ENCODE data around the gene TLCD3A.
"Not testable (repeated sequence)": the region's sequence is repeated elsewhere in the genome, so short reads cannot be mapped to it uniquely, and the experiment has no call there.

The TLCD3A gene

GRCh38 chr17:708132-708531 is 24.3 kb upstream of the TLCD3A start:
- DNase-seq (ENCODE audit: low read depth): no peak

DNA sequence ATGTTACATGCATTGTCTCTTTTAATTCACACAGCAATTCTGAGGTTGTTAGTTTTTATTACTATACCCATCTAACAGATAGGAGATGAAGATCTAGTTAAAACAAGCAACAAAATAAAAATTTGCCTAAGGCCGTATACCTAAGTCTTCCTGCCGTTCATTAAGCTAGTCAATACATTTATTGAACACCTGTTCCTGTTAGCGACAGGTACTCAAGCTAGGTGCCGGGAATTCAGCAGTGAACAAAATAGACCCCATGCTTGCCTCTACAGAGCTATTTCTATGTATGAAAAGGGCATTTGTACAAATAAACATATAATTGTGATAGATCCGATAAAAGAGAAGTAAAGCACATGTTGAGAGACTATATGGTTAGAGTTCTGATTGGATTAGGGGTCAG is 14.3 kb upstream of the TLCD3A start:
- DNase-seq (ENCODE audit: low read depth): no peak

- no peak for DNase-seq (ENCODE audit: low read depth)
These were observed 11.5 kb upstream of the TLCD3A start for GRCh38 chr17:720706-721539.

- no peak for DNase-seq (ENCODE audit: low read depth)
These were observed 10.9 kb upstream of the TLCD3A start for GRCh38 chr17:721540-721937.

DNA sequence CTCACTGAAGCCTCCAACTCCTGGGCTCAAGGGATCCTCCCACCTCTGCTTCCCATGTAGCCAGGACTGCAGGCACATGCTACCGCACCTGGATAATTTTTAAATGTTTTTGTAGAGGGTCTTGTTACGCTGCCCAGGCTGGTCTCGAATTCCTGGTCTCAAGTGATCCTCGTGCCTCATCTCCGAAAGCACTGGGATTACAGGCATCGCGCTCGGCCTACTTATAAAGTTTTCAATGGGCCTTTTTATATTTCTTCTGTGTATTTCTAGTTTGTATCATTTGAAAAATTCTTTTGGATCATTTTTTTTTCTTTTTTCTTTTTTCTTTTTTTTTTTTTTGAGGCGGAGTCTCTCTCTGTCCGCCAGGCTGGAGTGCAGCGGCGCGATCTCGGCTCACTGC is 7.3 kb upstream of the TLCD3A start:
- DNase-seq (ENCODE audit: low read depth): no peak

GRCh38 chr17:725746-726145 is 6.7 kb upstream of the TLCD3A start:
- DNase-seq (ENCODE audit: low read depth): no peak

DNA sequence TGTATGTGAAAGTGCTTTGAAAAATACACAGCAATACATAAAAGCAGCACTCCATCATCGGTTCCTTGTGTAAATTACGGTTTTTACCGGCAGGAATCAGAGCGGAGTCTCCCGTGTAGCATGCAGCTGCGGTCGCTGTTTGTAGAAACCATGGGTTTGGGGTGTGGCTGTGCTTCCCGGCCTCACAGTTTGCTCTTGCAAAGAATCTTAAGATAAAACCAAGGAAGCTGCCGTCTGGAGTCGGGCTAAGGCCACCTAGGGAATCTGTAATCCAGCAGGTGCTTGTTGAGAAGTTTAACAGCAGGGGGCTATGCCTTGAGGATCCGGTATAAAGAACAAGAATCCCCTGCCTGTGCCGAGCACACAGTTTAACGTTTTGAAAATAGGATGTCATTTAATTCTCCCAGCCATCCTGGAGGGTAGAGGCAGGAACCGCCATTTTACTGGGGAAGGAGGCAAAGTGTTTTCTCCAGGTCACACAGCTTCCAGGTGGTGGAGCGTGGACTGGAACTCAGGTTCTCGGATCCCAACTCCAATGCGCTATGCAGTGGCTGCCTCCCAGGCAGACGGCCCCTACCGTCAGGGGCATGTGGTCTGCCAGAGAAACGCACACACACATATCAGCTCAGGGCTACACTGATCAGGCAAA is 6.0 kb upstream of the TLCD3A start:
- DNase-seq (ENCODE audit: low read depth): no peak

DNA sequence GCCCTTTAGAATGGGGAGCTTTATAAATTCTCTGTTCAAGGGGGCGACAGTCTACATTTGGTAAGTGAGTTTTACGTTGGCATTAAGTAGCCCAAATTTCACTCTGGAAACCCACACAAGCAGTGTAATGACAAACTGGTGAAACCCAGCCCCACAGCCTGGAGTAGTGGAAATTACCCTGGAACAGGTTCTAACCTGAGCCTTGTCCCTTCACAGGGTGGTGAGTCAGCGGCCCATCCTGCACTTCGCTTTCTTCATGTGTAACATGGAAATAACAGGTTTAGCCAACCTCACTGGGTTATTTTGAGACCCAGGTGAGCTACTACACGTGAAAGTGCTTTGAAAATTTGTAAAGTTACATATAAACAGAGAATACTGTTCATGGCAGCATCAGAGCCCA is 3.5 kb upstream of the TLCD3A start:
- no peak for DNase-seq (ENCODE audit: low read depth)

DNA sequence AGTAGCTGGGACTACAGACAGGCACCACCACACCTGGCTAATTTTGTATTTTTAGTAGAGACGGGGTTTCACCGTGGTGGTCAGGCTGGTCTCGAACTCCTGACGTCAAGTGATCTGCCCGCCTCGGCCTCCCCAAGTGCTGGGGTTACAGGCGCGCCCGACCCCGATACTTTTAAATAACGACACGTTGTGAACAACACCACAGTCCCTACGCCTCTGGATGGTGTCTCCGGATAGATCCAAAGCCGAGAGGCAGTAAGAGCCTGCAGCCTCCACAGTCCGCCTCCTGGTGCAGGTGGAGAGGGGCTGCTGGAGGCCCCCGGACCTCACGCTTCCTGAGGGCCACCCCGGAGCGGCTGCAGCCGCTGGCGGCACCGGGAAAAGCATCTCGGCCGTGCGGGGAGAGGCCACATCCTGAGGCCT is 741 bp upstream of the TLCD3A start:
- no peak for DNase-seq (ENCODE audit: low read depth)

DNA sequence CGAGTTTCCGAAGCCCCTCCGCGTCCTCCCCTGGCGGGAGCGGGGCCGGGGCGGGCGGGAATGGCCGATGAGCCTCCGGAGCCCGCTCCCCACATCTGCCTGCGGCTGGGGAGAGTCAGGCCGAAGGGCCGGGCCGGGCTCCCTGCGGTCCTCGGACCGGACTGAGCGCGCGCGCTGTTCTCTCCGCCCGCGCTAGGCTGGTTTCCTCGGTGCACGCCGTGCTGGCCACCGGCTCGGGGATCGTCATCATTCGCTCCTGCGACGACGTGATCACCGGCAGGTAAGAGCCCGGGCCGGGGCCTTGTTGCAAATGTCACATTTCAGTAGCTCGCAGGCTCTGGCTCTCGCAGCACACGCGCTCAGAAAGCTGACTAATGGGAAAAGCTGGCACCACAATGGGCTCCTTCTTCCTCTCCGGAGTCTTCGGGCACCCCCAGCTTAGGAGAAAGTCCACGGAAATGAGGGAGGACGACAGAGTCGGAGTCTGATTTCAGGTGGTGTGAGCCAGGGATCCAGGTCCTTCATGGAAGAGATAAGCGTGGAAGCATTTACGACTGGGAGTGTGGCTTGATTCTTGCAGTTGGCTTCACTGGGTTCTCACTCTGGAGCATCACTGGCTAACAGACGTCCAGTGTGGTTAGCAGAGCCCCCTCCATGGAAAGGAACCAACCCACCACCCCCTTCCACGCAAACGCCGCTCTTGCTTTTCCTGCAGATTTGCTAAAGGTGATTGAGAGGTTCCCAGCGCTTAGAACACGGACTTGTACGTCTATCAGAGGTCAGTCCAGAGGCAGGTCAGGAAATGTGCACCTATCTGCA is 715 bp downstream of the TLCD3A start:
- DNase-seq (ENCODE audit: low read depth): no peak

- DNase-seq (ENCODE audit: low read depth): no peak
These were observed 1.3 kb downstream of the TLCD3A start for GRCh38 chr17:733743-734142.

GRCh38 chr17:737561-738113 is 5.2 kb downstream of the TLCD3A start:
- DNase-seq (ENCODE audit: low read depth): no peak

- no peak for DNase-seq (ENCODE audit: low read depth)
These were observed 8.0 kb downstream of the TLCD3A start for GRCh38 chr17:740240-741017.

DNA sequence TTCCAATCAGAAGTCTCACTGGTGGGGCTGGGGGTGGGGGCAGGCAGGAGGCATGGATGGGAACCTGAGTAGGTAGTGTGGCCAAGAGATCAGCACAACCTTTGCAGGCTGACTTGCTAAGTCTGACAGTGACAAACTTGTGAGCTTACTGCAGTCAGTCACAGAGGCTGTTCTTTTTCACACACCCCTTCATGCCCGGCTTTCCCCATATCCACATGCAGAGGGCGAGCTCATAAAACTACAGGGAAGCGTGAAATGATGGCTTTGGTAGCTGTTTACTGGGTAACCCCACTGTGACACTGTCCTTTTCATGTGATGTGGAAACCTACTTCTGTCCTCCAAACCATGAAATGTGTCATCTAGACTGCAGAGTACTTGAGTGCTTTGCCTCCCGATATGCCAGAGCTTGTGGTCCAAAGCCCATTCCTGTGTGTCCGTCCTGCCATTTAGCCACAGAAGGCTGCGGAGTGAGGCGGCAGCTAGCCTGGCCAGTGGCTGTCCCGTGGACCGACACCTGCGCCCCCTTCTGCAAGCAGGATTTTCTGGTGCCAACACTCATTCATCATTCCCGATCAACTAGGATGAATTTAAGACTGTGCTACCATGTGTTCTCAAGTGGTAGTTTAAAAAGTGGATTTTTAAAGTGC is 9.9 kb downstream of the TLCD3A start:
- no peak for DNase-seq (ENCODE audit: low read depth)

DNA sequence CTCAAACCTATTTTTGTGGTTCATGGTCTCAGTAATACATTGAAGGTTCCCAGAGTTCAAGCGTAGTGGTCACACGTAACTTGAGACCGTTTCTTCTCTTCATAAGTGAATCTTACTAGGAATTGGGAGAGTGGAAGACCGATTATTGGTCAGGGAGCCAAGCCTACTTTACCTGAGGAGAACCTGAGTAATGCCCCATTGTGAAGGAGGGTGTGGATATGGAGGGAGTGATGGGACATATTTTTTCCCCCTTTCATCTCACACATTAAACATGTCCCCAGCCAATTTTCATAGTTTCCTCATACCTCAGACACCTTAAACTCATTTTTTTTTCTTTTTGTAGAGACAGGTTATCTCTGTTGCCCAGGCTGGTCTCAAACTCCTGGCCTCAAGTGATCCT is 10.7 kb downstream of the TLCD3A start:
- DNase-seq (ENCODE audit: low read depth): no peak

GRCh38 chr17:744937-745336 is 12.5 kb downstream of the TLCD3A start:
- DNase-seq (ENCODE audit: low read depth): no peak

GRCh38 chr17:745406-745805 is 13.0 kb downstream of the TLCD3A start:
- no peak for DNase-seq (ENCODE audit: low read depth)

- DNase-seq (ENCODE audit: low read depth): no peak
These were observed 13.8 kb downstream of the TLCD3A start for GRCh38 chr17:746181-746580.

DNA sequence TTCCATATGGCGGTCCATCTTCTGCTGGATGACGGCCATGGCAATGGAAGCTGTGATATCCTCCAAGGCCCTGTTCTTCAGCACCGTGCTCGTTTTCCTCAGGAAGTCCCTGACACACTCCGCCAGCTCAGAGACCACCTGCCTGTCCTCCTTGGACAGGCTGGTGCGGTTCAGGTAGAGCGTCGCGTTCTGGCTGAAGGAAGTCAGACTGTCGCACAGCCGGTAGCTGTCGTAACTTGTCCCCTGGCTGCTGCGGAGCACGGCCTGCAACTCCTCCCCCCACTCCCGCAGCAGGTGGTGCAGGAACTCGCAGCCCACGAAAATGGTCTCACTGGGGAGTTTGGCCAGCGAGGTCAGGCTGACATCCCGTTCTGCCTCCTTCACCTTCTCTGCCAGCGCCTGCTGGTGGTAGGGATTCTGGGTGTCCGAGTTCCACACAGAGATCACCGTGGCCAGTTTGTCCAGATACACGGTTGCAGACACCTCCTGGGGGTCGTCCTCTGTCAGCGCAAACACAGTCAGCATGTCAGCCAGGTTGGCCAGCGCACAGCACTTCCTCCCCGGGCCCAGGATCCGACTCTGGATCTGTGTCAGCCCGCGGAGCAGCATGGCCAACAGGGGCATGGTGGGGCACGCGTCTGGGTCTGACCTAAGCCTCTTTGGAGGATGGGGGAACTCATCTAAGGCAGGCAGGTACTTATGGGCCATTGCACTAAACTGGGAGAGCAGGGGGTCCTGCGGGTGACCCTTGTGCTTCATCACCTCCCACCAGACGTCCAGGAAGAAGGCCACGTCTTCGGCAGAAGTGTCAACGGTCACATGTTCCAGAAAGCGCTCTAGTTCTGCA is 14.6 kb downstream of the TLCD3A start:
- DNase-seq (ENCODE audit: low read depth): no peak

GRCh38 chr17:748604-749003 is 16.2 kb downstream of the TLCD3A start:
- not testable (repeated sequence) for DNase-seq (ENCODE audit: low read depth)
